Measurements from ENCODE around the gene SIAE.
A peak's percentile ranks its signal among the peaks of the same experiment; 100 is the strongest.
"Not testable (repeated sequence)": the region's sequence is repeated elsewhere in the genome, so short reads cannot be mapped to it uniquely, and the experiment has no call there.

SIAE gene

DNA sequence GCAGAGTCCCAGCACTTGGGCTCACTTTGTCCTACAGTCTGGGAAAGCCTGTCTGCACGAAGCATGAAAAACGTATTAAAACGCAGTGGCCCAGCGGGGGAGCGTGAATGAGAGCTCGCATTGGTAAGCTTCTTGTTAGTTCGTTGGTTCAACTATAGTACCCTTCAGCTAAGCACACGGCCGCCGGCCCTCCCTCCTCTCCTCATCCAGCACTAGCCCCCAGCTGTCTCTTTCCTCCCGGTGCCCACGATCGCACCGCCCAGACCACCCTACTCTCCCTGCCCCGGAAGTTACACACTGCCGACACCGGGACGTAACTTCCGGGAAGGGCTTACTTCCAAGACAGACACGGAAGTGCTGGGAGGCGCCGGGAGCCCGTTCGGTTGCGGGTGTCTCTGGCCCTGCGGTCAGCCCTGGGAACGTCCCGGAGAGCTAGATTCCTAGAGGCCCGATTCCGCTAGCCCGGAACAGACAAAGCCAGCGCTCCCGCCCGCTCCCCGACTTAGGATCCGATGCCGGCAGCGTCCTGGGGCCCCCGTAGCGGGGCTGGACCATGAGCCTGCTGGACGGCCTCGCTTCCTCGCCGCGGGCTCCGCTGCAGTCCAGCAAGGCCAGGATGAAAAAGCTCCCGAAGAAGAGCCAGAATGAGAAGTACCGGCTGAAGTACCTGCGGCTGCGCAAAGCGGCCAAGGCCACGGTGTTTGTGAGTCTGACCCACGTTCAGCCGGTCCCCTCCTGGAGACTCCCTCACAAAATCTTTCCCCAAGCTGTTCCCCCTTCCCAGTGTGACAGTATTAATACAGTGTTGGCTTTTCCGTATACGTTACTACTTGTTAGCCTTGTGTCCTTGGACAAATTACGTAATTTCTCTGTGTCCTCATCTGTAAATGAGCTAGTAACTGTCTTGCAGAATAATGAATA, 50.7 kb downstream of the SIAE start, which contains the start of gene TBRG1:
Gene TBRG1 (plus strand): TSS at position 334 of the 921 bp plus-strand sequence. CDS start 220 bp downstream, at position 554.
- Mint-ChIP-seq H3K4me3 (peak within 1 kb of the TSS; percentile 98), H3K9me3 (ENCODE audit: low read depth) (no peaks in the 10 kb centered on the region), H3K36me3 (peaks cover 8% of the 10 kb centered on the region), H3K27ac (peak within 1 kb of the TSS; percentile 96), H3K27me3 (peaks cover 7% of the 10 kb centered on the region), H3K4me1 (ENCODE audit: low read depth) (peaks cover 41% of the 10 kb centered on the region)

DNA sequence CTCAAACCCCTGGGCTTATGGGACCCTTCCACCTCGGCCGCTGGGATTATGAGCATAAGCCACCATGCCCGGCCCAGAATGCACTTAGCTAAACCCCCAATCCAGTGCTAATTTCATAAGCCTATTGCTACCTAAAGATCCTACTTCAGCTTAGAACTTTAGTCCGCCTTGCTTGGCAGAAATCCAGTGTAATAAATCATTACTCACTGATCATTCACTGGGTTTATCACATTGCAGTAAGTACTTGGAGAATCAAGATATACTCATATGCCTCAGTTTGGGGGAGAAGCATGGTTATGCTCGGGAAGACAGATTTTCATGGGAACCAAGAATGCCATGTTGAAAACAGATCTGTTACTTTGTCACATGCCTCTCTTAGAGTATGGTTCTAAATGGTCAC, 54.7 kb downstream of the SIAE start:
- H3K27me3 Mint-ChIP-seq, result peaks cover 9% of the 10 kb centered on the region
- H3K27ac Mint-ChIP-seq, result no peak overlapping the region
- H3K4me1 Mint-ChIP-seq (ENCODE audit: low read depth), result peaks cover 16% of the 10 kb centered on the region
- no peak overlapping the region for H3K4me3 Mint-ChIP-seq
- no peaks in the 10 kb centered on the region for H3K36me3 Mint-ChIP-seq
- no peaks in the 10 kb centered on the region for H3K9me3 Mint-ChIP-seq (ENCODE audit: low read depth)

DNA sequence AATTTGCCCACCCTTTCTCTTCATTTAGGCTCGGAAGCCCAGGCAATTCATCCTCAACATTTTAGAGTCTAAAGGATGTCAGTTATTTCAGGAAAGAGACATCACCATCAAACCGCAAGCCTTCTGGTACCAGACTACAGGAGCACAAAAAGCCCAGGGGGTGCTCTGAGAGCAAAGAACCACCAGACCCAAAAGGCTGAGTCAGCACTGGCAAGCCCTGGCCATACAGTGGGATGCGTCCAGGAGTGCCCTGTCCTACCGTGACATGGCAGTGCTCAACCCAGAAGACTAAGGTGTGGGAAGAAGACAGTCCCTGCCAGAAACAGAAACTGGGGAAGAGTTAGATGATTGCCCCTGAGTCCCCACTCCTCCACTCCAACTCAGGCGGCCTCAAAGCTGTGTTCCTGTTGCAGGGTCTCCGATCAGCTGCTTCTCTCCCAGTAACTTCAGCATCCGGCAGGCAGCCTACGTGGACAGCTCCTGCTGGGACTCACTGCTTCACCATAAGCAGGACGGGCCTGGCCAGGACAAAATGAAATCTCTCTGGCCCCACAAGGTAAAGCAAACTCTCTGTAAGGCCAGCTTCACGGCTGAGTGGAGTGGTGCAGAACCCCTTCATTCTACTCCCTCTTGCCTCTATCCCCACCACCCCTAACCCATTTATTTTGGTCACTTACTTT, 60.8 kb downstream of the SIAE start:
- Mint-ChIP-seq H3K9me3 (ENCODE audit: low read depth) (no peaks in the 10 kb centered on the region), H3K4me1 (ENCODE audit: low read depth) (peaks cover 11% of the 10 kb centered on the region), H3K27ac (peak overlapping the region; percentile 16), H3K27me3 (peaks cover 1% of the 10 kb centered on the region), H3K36me3 (no peaks in the 10 kb centered on the region), H3K4me3 (no peak overlapping the region)

DNA sequence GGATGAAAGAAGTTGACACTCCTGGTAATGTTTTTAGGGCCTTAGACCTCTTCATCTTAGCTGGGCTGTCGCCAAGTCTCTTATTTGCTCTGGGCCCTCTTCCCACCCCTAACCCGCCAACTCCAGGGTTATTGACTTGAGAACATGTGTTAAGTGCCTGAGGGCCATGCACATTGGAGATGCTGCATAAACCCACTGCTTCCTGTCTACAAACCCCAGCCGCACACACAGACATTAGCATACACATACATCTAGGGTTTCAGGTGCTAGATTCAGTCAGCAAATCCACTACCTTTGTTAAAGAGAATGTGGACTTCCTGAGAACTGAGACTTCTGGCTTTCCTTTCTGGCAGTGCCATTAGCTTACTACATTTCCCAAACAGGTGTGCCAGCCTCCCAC, 61.5 kb downstream of the SIAE start:
- Mint-ChIP-seq H3K4me3 (no peak overlapping the region), H3K36me3 (no peaks in the 10 kb centered on the region), H3K27ac (no peak overlapping the region), H3K27me3 (no peaks in the 10 kb centered on the region), H3K4me1 (ENCODE audit: low read depth) (peaks cover 11% of the 10 kb centered on the region), H3K9me3 (ENCODE audit: low read depth) (no peaks in the 10 kb centered on the region)

DNA sequence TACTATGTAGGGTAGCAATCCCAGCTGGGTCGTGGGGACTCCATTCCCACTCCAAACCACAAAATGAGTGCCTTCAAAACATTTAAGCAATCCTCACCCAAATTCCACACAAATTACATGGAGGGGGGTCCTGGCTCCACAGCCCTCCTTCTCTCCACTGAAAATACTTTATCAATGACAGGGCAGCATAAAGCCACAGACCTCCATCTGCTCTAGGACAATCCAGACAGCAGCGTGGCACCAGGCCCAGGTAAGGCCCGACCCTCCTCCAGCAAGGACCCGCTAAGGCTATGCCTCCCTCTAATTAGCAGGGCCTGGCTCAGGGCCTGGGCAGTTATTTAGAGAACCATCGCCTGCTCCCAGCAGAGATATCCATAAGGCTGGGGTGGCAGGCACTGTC, 62.5 kb downstream of the SIAE start, which contains the start of gene PANX3:
Gene PANX3 (plus strand): TSS at position 365 of the 400 bp plus-strand sequence. CDS start 129 bp downstream, outside the sequence.
- Mint-ChIP-seq H3K27ac (no peak within 1 kb of the TSS), H3K4me1 (ENCODE audit: low read depth) (peaks cover 11% of the 10 kb centered on the region), H3K27me3 (no peaks in the 10 kb centered on the region), H3K36me3 (no peaks in the 10 kb centered on the region), H3K9me3 (ENCODE audit: low read depth) (no peaks in the 10 kb centered on the region), H3K4me3 (no peak within 1 kb of the TSS)

DNA sequence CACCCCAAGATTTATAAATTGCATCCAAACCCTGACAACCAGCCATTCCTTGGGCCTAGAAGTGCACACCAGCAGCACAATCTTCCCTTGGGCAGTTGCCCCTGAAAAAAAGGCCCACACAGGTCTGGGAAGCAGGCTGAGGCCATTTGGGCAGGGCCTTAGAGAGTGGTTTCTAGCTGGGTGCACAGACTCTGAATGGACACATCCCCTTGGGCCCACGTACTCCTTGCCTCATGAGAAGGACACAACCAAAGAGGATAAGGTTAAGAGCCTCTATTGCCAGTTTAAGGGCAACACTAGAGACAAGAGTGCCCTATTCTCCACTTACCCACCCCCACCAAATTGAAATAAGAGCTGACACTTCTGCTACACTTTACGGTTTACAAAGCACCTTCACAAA, 63.2 kb downstream of the SIAE start:
- Mint-ChIP-seq H3K36me3 (no peaks in the 10 kb centered on the region), H3K4me1 (ENCODE audit: low read depth) (peaks cover 11% of the 10 kb centered on the region), H3K9me3 (ENCODE audit: low read depth) (no peaks in the 10 kb centered on the region), H3K27ac (no peak overlapping the region), H3K27me3 (no peaks in the 10 kb centered on the region), H3K4me3 (no peak overlapping the region)

DNA sequence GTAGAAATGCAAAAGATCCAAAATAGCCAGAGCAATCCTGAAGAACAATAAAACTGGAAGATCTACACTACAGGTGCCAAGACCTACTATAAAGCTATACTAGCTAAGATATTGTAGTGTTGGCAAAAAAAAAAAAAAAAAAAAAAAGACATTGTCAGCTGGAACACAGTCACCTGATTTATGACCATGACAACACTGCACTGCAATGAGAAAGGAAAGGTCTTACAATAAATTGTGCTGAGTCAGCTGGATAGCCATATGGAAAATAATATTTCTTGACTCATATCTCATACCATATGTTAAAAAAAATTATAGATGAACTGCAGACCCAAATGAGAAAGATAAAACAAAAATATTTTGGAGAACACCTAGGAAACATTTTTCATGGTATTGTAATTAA, 65.4 kb downstream of the SIAE start:
- H3K9me3 Mint-ChIP-seq (ENCODE audit: low read depth), result no peaks in the 10 kb centered on the region
- H3K36me3 Mint-ChIP-seq, result no peaks in the 10 kb centered on the region
- no peak overlapping the region for H3K27ac Mint-ChIP-seq
- peaks cover 11% of the 10 kb centered on the region for H3K4me1 Mint-ChIP-seq (ENCODE audit: low read depth)
- H3K27me3 Mint-ChIP-seq, result no peaks in the 10 kb centered on the region
- no peak overlapping the region for H3K4me3 Mint-ChIP-seq

DNA sequence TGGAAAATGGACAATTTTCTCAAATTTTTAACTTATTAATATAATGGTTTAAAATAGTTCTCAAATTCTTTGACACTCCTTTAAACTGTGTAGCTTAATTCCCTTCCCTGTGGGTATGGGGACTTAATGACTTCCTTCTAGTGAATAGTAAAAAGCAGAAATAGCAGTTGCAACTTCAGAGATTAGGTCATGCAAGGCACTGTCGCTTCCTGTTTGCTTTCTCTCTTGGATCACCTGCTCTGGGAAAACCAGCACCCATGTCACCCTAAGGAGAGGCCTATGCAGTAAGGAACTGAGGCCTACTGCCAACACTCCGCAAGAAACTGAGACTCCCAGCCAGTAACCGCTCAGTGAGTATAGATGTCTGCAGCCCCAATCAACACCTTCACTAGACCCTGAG, 67.8 kb downstream of the SIAE start:
- no peaks in the 10 kb centered on the region for H3K36me3 Mint-ChIP-seq
- H3K9me3 Mint-ChIP-seq (ENCODE audit: low read depth), result no peaks in the 10 kb centered on the region
- no peak overlapping the region for H3K27ac Mint-ChIP-seq
- peaks cover 7% of the 10 kb centered on the region for H3K27me3 Mint-ChIP-seq
- no peak overlapping the region for H3K4me3 Mint-ChIP-seq
- no peaks in the 10 kb centered on the region for H3K4me1 Mint-ChIP-seq (ENCODE audit: low read depth)

DNA sequence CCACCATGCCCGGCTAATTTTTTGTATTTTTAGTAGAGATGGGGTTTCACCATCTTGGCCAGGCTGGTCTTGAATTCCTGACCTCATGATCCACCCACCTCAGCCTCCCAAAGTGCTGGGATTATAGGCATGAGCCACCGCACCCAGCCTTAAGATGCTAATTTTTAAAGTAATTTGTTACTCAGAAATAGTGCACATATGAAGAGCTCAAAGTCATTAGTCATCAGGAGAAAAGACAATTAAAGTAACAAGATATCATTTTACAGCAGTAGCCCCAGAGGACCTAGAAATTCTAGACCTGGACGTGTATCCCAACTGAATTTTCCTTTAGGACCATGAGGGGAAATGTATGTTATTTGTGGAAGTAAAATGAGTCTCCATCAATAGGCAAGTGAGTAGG, 70.8 kb downstream of the SIAE start:
- H3K27ac Mint-ChIP-seq; H3K27me3 Mint-ChIP-seq; H3K36me3 Mint-ChIP-seq; H3K4me1 Mint-ChIP-seq (ENCODE audit: low read depth); H3K4me3 Mint-ChIP-seq; H3K9me3 Mint-ChIP-seq (ENCODE audit: low read depth): not testable (repeated sequence)

DNA sequence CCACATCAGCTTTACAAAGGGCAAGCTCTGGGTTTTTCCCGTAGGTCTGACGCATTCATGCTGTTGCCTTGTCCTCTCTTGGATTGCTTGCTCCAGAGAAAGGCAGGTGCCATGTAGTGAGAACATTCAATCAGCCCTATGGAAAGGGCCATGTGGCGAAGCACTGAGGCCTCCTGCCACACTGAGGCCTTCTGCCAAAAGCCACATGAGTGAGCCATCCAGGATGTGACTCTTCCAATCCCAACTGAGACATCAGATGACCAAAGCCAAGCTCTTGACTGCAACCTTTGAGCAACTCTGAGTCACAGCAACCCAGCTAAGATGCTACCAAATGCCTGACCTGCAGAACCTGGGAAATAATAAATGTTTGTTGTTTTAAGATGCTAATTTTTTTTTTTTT, 71.3 kb downstream of the SIAE start:
- no peak overlapping the region for H3K4me3 Mint-ChIP-seq
- H3K9me3 Mint-ChIP-seq (ENCODE audit: low read depth), result no peaks in the 10 kb centered on the region
- no peaks in the 10 kb centered on the region for H3K4me1 Mint-ChIP-seq (ENCODE audit: low read depth)
- no peak overlapping the region for H3K27ac Mint-ChIP-seq
- peaks cover 13% of the 10 kb centered on the region for H3K27me3 Mint-ChIP-seq
- H3K36me3 Mint-ChIP-seq, result no peaks in the 10 kb centered on the region

DNA sequence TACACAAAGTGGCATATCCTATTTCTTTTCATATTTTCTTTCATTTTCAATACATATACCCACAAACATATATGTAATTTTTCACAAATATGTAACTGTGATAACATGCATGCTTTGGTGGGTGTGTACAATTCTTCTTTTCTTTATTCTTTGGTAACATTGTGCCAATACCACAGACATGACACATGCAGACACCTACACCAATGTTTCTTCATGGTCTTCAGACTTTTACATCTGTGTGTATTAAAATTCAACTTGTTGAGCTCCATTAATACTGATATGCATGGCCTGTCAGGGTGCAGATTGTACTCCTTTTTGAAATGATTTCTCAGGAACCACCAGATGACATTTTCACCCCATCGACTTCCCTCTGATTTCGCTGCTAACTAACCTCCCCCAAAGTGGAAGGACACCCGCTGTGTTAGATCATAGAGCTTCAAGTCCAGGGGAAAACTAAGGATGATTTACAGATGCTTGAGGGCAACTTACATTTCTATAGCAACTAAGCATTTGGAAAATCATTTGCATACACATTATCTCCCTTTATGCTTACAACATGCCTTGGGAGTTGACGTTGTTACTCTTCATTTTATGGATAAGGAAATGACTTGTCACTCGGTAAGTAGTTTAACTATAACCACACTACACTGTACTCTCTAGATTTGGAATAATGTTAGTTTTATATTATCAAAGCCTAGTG, 72.8 kb downstream of the SIAE start:
- no peaks in the 10 kb centered on the region for H3K36me3 Mint-ChIP-seq

DNA sequence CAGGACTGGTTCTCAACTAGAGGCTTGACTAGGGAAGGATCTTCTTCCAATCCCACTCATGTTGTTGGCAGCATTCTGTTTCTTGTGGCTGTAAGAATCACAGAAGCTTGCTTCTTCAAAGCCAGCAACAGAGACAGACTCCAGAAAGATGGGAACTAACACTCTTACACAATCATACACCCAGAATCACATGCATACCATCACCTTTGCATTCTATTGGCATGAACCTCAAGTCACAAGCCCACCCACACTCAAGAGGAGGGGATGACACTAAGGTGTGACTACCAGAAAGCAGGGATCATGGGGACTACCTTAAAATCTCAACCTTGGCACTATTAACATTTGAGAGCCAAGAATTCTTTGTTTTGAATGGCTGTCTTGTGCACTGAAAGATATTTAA, 75.9 kb downstream of the SIAE start:
- H3K27ac Mint-ChIP-seq, result no peak overlapping the region
- no peaks in the 10 kb centered on the region for H3K4me1 Mint-ChIP-seq (ENCODE audit: low read depth)
- H3K9me3 Mint-ChIP-seq (ENCODE audit: low read depth), result no peaks in the 10 kb centered on the region
- no peaks in the 10 kb centered on the region for H3K36me3 Mint-ChIP-seq
- peaks cover 16% of the 10 kb centered on the region for H3K27me3 Mint-ChIP-seq
- no peak overlapping the region for H3K4me3 Mint-ChIP-seq

More for the DNA sequence above, 72.8 kb downstream of the SIAE start:
- no peak overlapping the region for H3K27ac Mint-ChIP-seq
- no peak overlapping the region for H3K4me3 Mint-ChIP-seq
- peaks cover 16% of the 10 kb centered on the region for H3K27me3 Mint-ChIP-seq
- no peaks in the 10 kb centered on the region for H3K9me3 Mint-ChIP-seq (ENCODE audit: low read depth)
- H3K4me1 Mint-ChIP-seq (ENCODE audit: low read depth), result no peaks in the 10 kb centered on the region

DNA sequence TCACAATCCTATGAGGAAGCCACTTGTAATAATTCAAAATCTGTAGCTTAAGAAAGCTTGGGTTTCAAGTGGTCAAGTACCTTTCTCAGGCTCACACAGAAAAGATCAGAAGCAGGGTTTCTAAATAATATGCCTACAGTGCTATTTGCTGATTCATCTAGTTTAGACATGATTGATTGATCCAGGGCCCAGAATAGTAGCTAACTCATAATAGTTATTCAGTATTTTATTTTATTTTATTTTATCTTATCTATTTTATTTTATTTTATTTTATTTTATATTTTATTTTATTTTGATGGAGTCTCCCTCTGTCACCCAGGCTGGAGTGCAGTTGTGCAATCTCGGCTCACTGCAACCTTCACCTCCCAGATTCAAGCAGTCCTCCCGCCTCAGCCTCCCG, 78.2 kb downstream of the SIAE start:
- no peak overlapping the region for H3K4me3 Mint-ChIP-seq
- H3K9me3 Mint-ChIP-seq (ENCODE audit: low read depth), result no peaks in the 10 kb centered on the region
- no peaks in the 10 kb centered on the region for H3K4me1 Mint-ChIP-seq (ENCODE audit: low read depth)
- H3K36me3 Mint-ChIP-seq, result no peaks in the 10 kb centered on the region
- peaks cover 9% of the 10 kb centered on the region for H3K27me3 Mint-ChIP-seq
- no peak overlapping the region for H3K27ac Mint-ChIP-seq

DNA sequence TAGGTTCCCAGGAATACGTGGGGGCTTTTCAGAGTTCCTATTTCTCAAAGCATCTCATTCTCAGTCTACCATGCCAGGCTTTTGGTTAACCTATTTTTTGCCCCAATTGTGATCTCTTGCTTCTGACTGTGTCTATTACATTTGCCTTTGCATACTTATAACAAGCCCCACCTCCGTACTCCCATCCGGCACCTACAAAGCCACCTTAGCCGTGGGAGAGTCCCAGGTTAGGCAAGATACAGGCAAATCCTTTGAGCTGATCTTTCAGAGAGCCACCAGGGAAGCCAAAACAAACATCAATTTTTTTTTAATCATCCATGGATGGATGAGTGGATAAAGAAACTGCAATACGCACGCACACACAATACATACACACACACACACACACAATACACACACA, 80.9 kb downstream of the SIAE start:
- Mint-ChIP-seq H3K4me3 (no peak overlapping the region), H3K36me3 (no peaks in the 10 kb centered on the region), H3K4me1 (ENCODE audit: low read depth) (no peaks in the 10 kb centered on the region), H3K9me3 (ENCODE audit: low read depth) (no peaks in the 10 kb centered on the region), H3K27ac (no peak overlapping the region), H3K27me3 (peaks cover 9% of the 10 kb centered on the region)

DNA sequence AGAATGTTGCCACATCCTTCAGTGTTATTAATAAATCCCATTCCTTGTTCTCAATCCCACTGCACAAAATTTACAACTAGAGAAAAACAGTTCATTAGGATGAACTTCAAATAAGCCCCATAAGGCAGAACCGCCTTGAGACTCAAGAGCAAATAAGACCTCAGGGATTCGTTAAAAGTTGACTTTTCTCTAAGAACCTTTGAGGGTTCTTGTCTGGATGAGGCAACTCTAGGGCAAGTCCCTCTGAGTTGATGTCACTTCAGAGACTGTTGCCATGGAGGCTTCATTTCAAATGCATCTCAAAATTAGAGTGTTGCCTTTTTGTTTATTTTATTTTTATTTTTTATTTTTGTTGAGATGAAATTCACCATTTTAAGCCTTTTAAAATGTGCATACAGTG, 82.1 kb downstream of the SIAE start:
- Mint-ChIP-seq H3K36me3 (no peaks in the 10 kb centered on the region), H3K4me3 (no peak overlapping the region), H3K27ac (no peak overlapping the region), H3K4me1 (ENCODE audit: low read depth) (no peaks in the 10 kb centered on the region), H3K27me3 (peaks cover 10% of the 10 kb centered on the region), H3K9me3 (ENCODE audit: low read depth) (no peaks in the 10 kb centered on the region)
